Measurements from ENCODE around the gene DROSHA.

DNA sequence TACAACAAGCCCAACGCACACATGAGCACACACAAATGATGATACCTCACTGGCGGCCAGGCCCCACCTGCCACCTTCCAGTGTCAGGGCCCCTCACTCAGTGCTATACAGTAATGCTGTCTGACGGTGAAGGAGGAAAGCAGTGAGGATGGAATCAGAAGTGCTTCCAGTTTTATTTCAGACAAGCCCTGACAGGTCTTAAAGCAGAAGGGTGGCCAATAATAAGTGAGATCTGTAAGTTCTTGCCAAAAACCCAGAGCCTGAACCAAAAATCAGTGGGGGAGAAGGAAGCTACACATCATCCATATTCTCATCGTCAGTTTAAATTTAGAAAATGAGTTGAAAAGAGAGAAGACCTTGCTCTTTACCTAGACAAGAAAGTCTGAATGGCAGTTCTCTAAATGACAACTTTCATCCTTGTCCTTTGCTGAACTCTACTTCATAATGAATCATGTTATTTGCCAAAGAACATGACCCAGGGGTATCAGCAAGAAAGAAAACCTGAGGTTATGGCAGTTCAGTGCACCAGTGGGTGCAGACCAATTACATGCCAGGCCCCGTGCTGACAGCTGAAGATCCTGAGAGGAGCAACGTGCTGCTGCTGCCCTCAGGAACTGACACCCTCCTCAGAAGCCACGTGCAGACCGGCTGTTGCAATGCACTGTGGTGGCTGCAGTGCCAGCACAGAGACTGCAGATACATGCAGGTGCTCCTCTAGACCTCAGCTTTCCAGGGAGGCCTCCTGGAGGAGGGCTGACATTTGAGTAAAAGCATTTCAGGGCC is 118.7 kb downstream of the DROSHA start:
- no peak for TF ChIP-seq POLR2A (IDR thresholded peaks at IDR 0.05; ENCODE audit: low read depth, low read length)
- no peak for TF ChIP-seq POLR2AphosphoS5 (IDR thresholded peaks at IDR 0.05; ENCODE audit: low read depth, low read length)
- TF ChIP-seq TAF1 (IDR thresholded peaks at IDR 0.05; ENCODE audit: low read depth, low read length): no peak
- TF ChIP-seq POU2F2 (IDR thresholded peaks at IDR 0.05; ENCODE audit: low read depth, low read length): no peak
- TF ChIP-seq SPI1 (IDR thresholded peaks at IDR 0.05; ENCODE audit: low read depth, low read length): no peak
- no peak for TF ChIP-seq PAX5 (IDR thresholded peaks at IDR 0.05; ENCODE audit: insufficient read depth, low read length, severe bottlenecking)

Measured in GM12891 (cell line).